HG03064 (cell line): ENCODE measurements around the gene RHD.
"Not testable (repeated sequence)": the region's sequence is repeated elsewhere in the genome, so short reads cannot be mapped to it uniquely, and the experiment has no call there.

Experiments
- ATAC-seq: cut with Tn5 transposase; IDR thresholded peaks from one replicate; pipeline ENCODE4 v1.9.1; 2021; ENCODE audit warnings: low read depth; ENCODE audit not compliant: unreplicated experiment

The RHD gene

GRCh38 chr1:25256578-25256965, 15.7 kb upstream of the RHD start:
- ATAC-seq: no peak

- no peak for ATAC-seq
These were observed 15.1 kb upstream of the RHD start for GRCh38 chr1:25257196-25257595.

- ATAC-seq: not testable (repeated sequence)
These were observed 12.5 kb upstream of the RHD start for GRCh38 chr1:25259813-25260212.

- ATAC-seq: not testable (repeated sequence)
These were observed 12.0 kb upstream of the RHD start for GRCh38 chr1:25260336-25260735.

- ATAC-seq: peak; percentile 32
These were observed 5.6 kb upstream of the RHD start for GRCh38 chr1:25266554-25267287.

GRCh38 chr1:25267288-25268142, 4.8 kb upstream of the RHD start:
- peak; percentile 52 for ATAC-seq

GRCh38 chr1:25268143-25268760, 4.1 kb upstream of the RHD start:
- not testable (repeated sequence) for ATAC-seq

- not testable (repeated sequence) for ATAC-seq
These were observed 3.3 kb downstream of the RHD start for GRCh38 chr1:25275648-25276047.

- not testable (repeated sequence) for ATAC-seq
These were observed 5.0 kb downstream of the RHD start for GRCh38 chr1:25277295-25277694.

GRCh38 chr1:25278358-25278757, 6.0 kb downstream of the RHD start:
- ATAC-seq: not testable (repeated sequence)

- ATAC-seq: not testable (repeated sequence)
These were observed 6.5 kb downstream of the RHD start for GRCh38 chr1:25278790-25279189.

GRCh38 chr1:25279693-25280111, 7.4 kb downstream of the RHD start:
- ATAC-seq: not testable (repeated sequence)

GRCh38 chr1:25285862-25286261, 13.6 kb downstream of the RHD start:
- ATAC-seq: not testable (repeated sequence)

- not testable (repeated sequence) for ATAC-seq
These were observed 14.9 kb downstream of the RHD start for GRCh38 chr1:25287164-25287563.

- ATAC-seq: not testable (repeated sequence)
These were observed 16.3 kb downstream of the RHD start for GRCh38 chr1:25288573-25289101.

- ATAC-seq: not testable (repeated sequence)
These were observed 17.7 kb downstream of the RHD start for GRCh38 chr1:25290043-25290442.

GRCh38 chr1:25293426-25293825, 21.1 kb downstream of the RHD start:
- ATAC-seq: not testable (repeated sequence)

- ATAC-seq: not testable (repeated sequence)
These were observed 22.8 kb downstream of the RHD start for GRCh38 chr1:25294889-25295826.

GRCh38 chr1:25296501-25296900, 24.2 kb downstream of the RHD start:
- ATAC-seq: not testable (repeated sequence)

- ATAC-seq: not testable (repeated sequence)
These were observed 28.4 kb downstream of the RHD start for GRCh38 chr1:25300729-25301128.
